Esophagus muscularis mucosa (tissue), 3 donors: Measurements from ENCODE around the gene SPATA12.

Source experiments
- POLR2A ChIP-seq: fragments of 450-650 bp; IDR thresholded peaks from one replicate; pipeline ENCODE4 v1.6.1; 2017; ENCODE audit warnings: antibody characterized with exemption, moderate library complexity, mild to moderate bottlenecking, low read depth
- TF ChIP-seq, protein P1 (sequence below), 3 experiments: fragments of 200-600 bp in 2 of 3; fragments of 450-650 bp in 1 of 3; sonication (generic) in 2 of 3; IDR thresholded peaks; one replicate each; pipeline ENCODE4 v1.5.1; 2017 to 2019; ENCODE audit warnings: antibody characterized with exemption in 3 of 3, mild to moderate bottlenecking in 2 of 3, moderate library complexity in 1 of 3

DNA sequence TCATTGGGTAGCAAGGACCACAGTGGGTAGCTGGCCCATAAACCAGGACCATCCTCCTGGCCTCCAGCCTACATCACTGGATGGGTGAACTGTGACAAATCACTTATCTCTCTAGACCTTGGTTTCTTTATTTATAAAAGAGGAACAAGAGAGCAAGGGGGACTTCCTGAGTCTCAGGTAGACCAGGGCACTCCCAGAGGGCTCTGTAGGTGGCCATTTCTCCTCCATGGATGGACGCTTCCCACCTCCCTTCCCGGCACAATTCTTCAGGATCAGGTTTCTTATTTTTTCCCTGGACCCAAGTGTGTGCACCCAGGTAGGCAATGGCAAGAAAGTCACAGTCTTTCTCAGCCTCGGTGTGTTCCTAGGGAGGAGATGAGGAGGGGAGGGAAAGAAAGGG, 41.4 kb upstream of the SPATA12 start:
- TF ChIP-seq, protein P1, sequence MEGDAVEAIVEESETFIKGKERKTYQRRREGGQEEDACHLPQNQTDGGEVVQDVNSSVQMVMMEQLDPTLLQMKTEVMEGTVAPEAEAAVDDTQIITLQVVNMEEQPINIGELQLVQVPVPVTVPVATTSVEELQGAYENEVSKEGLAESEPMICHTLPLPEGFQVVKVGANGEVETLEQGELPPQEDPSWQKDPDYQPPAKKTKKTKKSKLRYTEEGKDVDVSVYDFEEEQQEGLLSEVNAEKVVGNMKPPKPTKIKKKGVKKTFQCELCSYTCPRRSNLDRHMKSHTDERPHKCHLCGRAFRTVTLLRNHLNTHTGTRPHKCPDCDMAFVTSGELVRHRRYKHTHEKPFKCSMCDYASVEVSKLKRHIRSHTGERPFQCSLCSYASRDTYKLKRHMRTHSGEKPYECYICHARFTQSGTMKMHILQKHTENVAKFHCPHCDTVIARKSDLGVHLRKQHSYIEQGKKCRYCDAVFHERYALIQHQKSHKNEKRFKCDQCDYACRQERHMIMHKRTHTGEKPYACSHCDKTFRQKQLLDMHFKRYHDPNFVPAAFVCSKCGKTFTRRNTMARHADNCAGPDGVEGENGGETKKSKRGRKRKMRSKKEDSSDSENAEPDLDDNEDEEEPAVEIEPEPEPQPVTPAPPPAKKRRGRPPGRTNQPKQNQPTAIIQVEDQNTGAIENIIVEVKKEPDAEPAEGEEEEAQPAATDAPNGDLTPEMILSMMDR (IDR thresholded peaks at IDR 0.05) = no peak
- TF ChIP-seq POLR2A = no peak
